Hematopoietic multipotent progenitor cell treated with erythropoietin and hydrocortisone succinate and interleukin-3 and kit ligand, for 6 days (in vitro differentiated cells): ENCODE measurements around the gene B3GALT2.

Experiments used
- DNase-seq: peaks from one replicate; pipeline ENCODE4 v3.0.0-alpha.2; 2015

B3GALT2 gene

GRCh38 chr1:193181985-193182384 is 4.4 kb downstream of the B3GALT2 start:
- peak; percentile 61 for DNase-seq

DNA sequence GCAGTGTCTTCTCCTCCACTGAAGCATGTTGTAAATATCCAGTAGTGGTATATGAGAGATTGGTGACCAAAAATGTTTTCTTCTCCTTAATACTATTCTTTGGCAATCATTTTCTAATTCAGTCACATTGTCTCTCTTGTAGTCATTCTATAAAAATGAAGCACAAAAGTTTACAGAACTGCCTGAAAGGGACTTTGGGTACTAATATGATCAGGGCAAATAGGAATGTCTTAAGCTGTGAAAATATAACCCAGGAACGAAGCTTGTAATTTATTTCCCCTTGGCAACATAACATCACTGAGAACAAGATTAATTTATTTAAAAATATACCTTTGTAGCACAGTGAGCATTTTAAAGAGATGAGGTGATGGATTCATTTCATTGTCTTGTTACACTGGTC is 4.9 kb downstream of the B3GALT2 start:
- no peak for DNase-seq

- DNase-seq: no peak
Observed at GRCh38 chr1:193179094-193179493, 7.3 kb downstream of the B3GALT2 start.

GRCh38 chr1:193176788-193177187 is 9.6 kb downstream of the B3GALT2 start:
- no peak for DNase-seq

GRCh38 chr1:193176113-193176512 is 10.3 kb downstream of the B3GALT2 start:
- no peak for DNase-seq

GRCh38 chr1:193157360-193157759 is 29.1 kb downstream of the B3GALT2 start:
- no peak for DNase-seq

- DNase-seq: no peak
Observed at GRCh38 chr1:193156822-193157142, 29.6 kb downstream of the B3GALT2 start.

GRCh38 chr1:193156117-193156821 is 30.1 kb downstream of the B3GALT2 start:
- no peak for DNase-seq

- DNase-seq: no peak
Observed at GRCh38 chr1:193144999-193145398, 41.4 kb downstream of the B3GALT2 start.

DNA sequence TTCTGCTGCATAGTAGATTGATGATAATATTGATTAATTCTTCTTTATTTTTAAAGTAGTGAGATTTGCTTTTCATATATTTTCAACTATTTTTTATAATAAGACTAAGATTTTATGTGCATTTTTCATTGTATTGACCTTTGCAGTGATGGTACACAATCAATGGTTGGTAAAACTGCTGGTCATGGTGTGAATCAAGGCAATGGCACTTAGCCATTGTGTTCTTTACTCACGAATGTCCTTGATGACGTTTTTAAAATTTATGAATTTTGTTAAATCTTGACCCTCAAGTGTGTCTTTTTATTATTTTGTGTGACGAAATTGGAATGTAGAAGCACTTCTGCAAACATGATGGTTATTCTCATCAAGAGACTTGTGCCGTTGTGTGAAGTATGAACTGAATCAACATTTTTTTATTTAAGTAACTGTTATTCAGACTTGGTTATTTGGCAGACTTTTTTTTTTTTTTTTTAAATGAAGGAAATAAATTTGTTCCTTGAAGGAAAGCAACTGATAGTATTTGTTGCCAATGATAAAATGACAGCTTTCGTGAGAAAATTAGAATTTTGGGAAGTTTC is 42.0 kb downstream of the B3GALT2 start:
- no peak for DNase-seq

GRCh38 chr1:193143285-193143684 is 43.1 kb downstream of the B3GALT2 start:
- DNase-seq: peak; percentile 41

GRCh38 chr1:193142409-193142808 is 44.0 kb downstream of the B3GALT2 start:
- DNase-seq: no peak

DNA sequence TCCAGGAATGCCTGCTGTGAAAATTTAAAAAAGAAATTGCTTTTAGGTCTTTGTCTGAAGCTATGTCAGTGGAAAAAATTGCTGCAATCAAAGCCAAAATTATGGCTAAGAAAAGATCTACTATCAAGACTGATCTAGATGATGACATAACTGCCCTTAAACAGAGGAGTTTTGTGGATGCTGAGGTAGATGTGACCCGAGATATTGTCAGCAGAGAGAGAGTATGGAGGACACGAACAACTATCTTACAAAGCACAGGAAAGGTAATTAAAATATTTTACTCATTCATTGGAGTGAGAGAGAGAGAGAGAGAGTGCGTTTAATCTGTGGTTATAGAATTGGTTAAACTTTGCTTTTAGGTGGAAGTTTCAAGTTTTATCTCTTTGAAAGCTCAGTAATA is 44.6 kb downstream of the B3GALT2 start:
- peak; percentile 45 for DNase-seq

GRCh38 chr1:193140254-193140653 is 46.2 kb downstream of the B3GALT2 start:
- no peak for DNase-seq

DNA sequence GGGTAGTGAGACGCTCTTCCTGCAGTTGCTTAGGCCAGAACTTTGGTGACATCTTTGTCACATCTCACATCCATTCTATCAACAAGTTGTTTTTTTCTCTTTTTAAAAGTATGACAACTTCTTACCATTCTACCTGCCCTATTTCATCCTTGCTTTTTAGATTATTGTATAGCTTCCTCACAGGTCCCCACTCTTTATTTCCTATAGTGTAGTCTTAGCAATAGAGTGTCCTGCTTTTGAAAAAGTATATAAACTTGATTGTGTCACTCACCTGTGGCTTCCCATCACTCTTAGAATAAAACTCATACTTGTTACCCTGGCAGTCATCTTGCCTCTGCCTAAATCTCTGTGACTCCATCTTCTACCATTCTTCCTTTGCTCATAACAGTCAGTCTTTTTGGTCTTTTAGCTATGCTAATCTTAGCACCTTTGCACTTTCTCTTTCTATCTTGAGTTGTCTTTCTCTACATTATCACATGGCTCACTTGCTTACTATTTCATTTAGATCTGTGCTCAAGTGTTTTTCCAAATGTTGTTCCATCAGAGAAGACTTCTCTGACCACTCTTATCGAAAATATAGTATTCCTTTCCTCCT is 55.0 kb downstream of the B3GALT2 start:
- DNase-seq: no peak
